Lower leg skin (tissue), 4 donors: ENCODE data around the gene CALD1. TPM values are rescaled to one million over a fixed set of nuclear protein-coding genes. Genes with fewer than 3 reads are reported as not detected.

Experiments used
- DNase-seq, 2 donors: peaks; one replicate each; pipeline ENCODE4 v3.0.0-alpha.2; 2019; ENCODE audit warnings: low spot score in 2 of 2
- H3K4me3 ChIP-seq: fragments of 200-600 bp; sonication (generic); 2 replicates; pipeline ENCODE4 v1.5.1; 2017; ENCODE audit warnings: mild to moderate bottlenecking, low read depth; ENCODE audit not compliant: poor library complexity, severe bottlenecking
- CTCF ChIP-seq, 3 donors: fragments of 450-650 bp; IDR thresholded peaks; one replicate each; pipeline ENCODE4 v1.5.1; 2016; ENCODE audit warnings: antibody characterized with exemption in 3 of 3, mild to moderate bottlenecking in 3 of 3, moderate library complexity in 2 of 3
- POLR2A ChIP-seq, 2 donors: fragments of 450-650 bp; IDR thresholded peaks; one replicate each; pipeline ENCODE4 v1.6.1; 2016 to 2017; ENCODE audit warnings: antibody characterized with exemption in 2 of 2, mild to moderate bottlenecking in 1 of 2, moderate library complexity in 1 of 2
- WGBS, 2 donors: methylation state at CpG; one replicate each; pipeline ENCODE4 v1.1.5; 2018; 5-methylcytosine and 5-hydroxymethylcytosine counted together
- intact Hi-C: fragments of 100-400 bp; cut with DNase I; formaldehyde crosslinking; loops from one replicate; pipeline ENCODE4 v1.15.0; 2023; ENCODE audit warnings: low total_unique reads
- total RNA-seq, 4 donors: library from RNA; depleted of rRNA; stranded (reverse); fragments of >200 nt; gene quantifications; one replicate each; pipeline ENCODE4 v1.1.0, GENCODE V29; 2016

The CALD1 gene
- total RNA-seq, 4 donors from 2014 or later, result 30.3 to 95.7 (median 58.0) TPM

- 68 to 72% methylated on average over 6 of the region's 6 CpGs for WGBS, 2 donors
- intact Hi-C loops, result no loop called here
- no peak for DNase-seq
- no peak for TF ChIP-seq CTCF (IDR thresholded peaks at IDR 0.05)
- no peak for TF ChIP-seq POLR2A (IDR thresholded peaks at IDR 0.05)
- no peak overlapping the region for H3K4me3 ChIP-seq
Measured at GRCh38 chr7:134916171-134916883, 136.9 kb downstream of the CALD1 start.

- intact Hi-C loops, result no loop called here
- DNase-seq, result no peak
- H3K4me3 ChIP-seq, result no peak overlapping the region
- TF ChIP-seq CTCF (IDR thresholded peaks at IDR 0.05), result no peak
- TF ChIP-seq POLR2A (IDR thresholded peaks at IDR 0.05), result no peak
Measured at GRCh38 chr7:134919240-134919641, 139.8 kb downstream of the CALD1 start.

GRCh38 chr7:134920026-134920753 is 140.8 kb downstream of the CALD1 start:
- WGBS, 2 donors, result 70 to 85% methylated on average over 2 of the region's 2 CpGs
- H3K4me3 ChIP-seq, result no peak overlapping the region
- intact Hi-C loops, result no loop called here
- TF ChIP-seq CTCF (IDR thresholded peaks at IDR 0.05) (no peak), POLR2A (IDR thresholded peaks at IDR 0.05) (no peak)
- DNase-seq, result no peak

GRCh38 chr7:134922720-134923704 is 143.6 kb downstream of the CALD1 start:
- H3K4me3 ChIP-seq, result no peak overlapping the region
- WGBS, 2 donors, result 87 to 93% methylated on average over 5 of the region's 5 CpGs
- no peak for DNase-seq
- intact Hi-C loops, result no loop called here
- TF ChIP-seq CTCF (IDR thresholded peaks at IDR 0.05), result no peak
- TF ChIP-seq POLR2A (IDR thresholded peaks at IDR 0.05), result no peak

- intact Hi-C loops, result no loop called here
- TF ChIP-seq POLR2A (IDR thresholded peaks at IDR 0.05) (no peak), CTCF (IDR thresholded peaks at IDR 0.05) (no peak)
- no peak for DNase-seq
- 86 to 89% methylated on average over 5 of the region's 5 CpGs for WGBS, 2 donors
- no peak overlapping the region for H3K4me3 ChIP-seq
Measured at GRCh38 chr7:134925766-134926165, 146.3 kb downstream of the CALD1 start.
